Measurements from ENCODE around the gene IFITM2. TPM values are rescaled to one million over a fixed set of nuclear protein-coding genes. Genes with fewer than 3 reads are reported as not detected.
"Not testable (repeated sequence)": the region's sequence is repeated elsewhere in the genome, so short reads cannot be mapped to it uniquely, and the experiment has no call there.

IFITM2 gene
- total RNA-seq, 1 experiment from 2014 or later = 21.9 TPM

GRCh38 chr11:281486-282161 lies 26.0 kb upstream of the IFITM2 start:
- DNase-seq (ENCODE audit: low read depth) = no peak

GRCh38 chr11:282171-282570 lies 25.4 kb upstream of the IFITM2 start:
- DNase-seq (ENCODE audit: low read depth) = no peak

GRCh38 chr11:282630-283360 lies 24.8 kb upstream of the IFITM2 start:
- no peak for DNase-seq (ENCODE audit: low read depth)

GRCh38 chr11:283405-284104 lies 24.1 kb upstream of the IFITM2 start:
- no peak for DNase-seq (ENCODE audit: low read depth)

GRCh38 chr11:284105-285020 lies 23.3 kb upstream of the IFITM2 start:
- no peak for DNase-seq (ENCODE audit: low read depth)

- DNase-seq (ENCODE audit: low read depth) = no peak
Observed at GRCh38 chr11:285021-285893, 22.4 kb upstream of the IFITM2 start.

- no peak for DNase-seq (ENCODE audit: low read depth)
Observed at GRCh38 chr11:285894-286220, 21.8 kb upstream of the IFITM2 start.

- DNase-seq (ENCODE audit: low read depth) = not testable (repeated sequence)
Observed at GRCh38 chr11:286977-287820, 20.4 kb upstream of the IFITM2 start.

- DNase-seq (ENCODE audit: low read depth) = no peak
Observed at GRCh38 chr11:287821-288477, 19.7 kb upstream of the IFITM2 start.

GRCh38 chr11:288478-289397 lies 18.9 kb upstream of the IFITM2 start, which contains the start of gene PGGHG:
TSS of gene PGGHG (plus strand) at chr11:289126. CDS start at chr11:289817, 691 bp downstream.
- peak; percentile 15 for DNase-seq (ENCODE audit: low read depth)

GRCh38 chr11:289398-289711 lies 18.3 kb upstream of the IFITM2 start:
- DNase-seq (ENCODE audit: low read depth) = no peak

- DNase-seq (ENCODE audit: low read depth) = no peak
Observed at GRCh38 chr11:289712-290620, 17.6 kb upstream of the IFITM2 start.

- no peak for DNase-seq (ENCODE audit: low read depth)
Observed at GRCh38 chr11:290621-291231, 16.9 kb upstream of the IFITM2 start.

GRCh38 chr11:291281-292210 lies 16.1 kb upstream of the IFITM2 start:
- DNase-seq (ENCODE audit: low read depth) = no peak

Measured in LHCN-M2 (cell line).